GM21619 (cell line): ENCODE data around the gene PMIS2.

Experiments used
- ATAC-seq: cut with Tn5 transposase; IDR thresholded peaks from one replicate; pipeline ENCODE4 v1.9.1; 2021; ENCODE audit not compliant: unreplicated experiment

Gene PMIS2

GRCh38 chr19:35623327-35624010 is 37.5 kb downstream of the PMIS2 start:
- ATAC-seq = no peak

DNA sequence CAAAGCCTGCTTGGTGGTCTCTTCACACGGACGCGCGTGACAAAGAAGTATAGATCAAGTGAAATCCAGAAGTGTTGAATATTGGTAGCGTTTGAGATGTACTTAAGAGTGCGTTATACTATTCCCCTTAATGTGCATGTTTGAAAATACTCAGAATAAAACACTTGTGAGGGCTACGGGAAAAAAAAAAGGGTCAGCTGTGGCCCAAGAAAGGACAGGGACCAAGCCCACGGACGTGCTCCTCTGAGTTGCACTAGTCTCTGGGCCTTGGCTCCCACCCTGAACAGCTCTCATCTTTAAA is 42.2 kb downstream of the PMIS2 start:
- ATAC-seq = no peak

- peak; percentile 93 for ATAC-seq
Observed at GRCh38 chr19:35628565-35629331, 42.8 kb downstream of the PMIS2 start, which contains the start of gene RBM42. RBM42 (plus strand) TSS chr19:35629036; CDS start chr19:35629154, 118 bp downstream.

DNA sequence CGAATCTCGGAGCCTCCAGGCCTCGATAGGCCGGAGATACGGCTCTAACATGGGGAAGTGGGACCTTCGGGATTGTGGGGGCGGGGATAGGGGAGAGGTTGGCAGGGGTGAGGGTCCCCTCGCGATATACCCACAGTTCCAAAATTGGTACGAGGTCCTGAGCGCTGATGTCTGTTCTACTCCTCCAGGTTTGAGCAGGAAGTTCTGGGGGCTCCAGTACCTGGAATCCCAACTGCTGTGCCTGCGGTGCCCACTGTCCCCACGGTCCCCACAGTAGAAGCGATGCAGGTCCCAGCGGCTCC is 43.3 kb downstream of the PMIS2 start:
- peak; percentile 11 for ATAC-seq

DNA sequence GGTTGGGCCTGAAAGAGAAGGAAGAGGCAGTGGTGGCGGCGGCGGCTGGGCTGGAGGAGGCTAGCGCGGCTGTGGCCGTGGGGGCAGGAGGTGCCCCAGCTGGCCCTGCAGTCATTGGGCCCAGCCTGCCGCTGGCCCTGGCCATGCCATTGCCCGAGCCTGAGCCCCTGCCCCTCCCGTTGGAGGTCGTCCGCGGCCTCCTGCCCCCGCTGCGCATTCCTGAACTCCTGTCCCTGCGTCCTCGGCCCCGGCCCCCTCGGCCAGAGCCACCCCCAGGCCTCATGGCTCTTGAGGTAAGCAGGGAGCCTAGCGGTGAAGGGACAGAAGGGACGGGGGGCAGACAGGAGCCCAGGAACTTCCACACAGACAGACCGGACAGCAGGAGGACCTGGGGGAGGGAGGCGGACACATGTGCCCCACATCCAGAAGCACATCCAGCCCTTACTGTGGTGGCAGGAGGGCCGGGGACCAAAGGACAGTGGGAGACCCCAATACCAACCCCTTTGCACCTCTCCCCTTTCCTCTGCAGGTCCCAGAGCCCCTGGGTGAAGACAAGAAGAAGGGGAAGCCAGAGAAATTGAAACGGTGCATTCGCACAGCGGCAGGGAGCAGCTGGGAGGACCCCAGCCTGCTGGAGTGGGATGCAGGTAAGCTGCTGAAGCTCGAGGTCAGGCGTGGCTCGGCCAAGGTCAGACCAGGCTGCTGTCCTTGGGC is 47.9 kb downstream of the PMIS2 start:
- ATAC-seq = no peak

GRCh38 chr19:35636651-35637050 is 50.7 kb downstream of the PMIS2 start:
- ATAC-seq = no peak
